SK-N-SH (cell line): ENCODE results near the gene VCP. TPM values are rescaled to one million over a fixed set of nuclear protein-coding genes. Genes with fewer than 3 reads are reported as not detected.

Experiments used
- CTCF ChIA-PET: fragments of 300-600, 350-600 bp; formaldehyde crosslinking; extraction: SDS; loops from one replicate; lab custom pipeline; 2021; lab: Yijun Ruan, JAX
- POLR2A ChIA-PET: fragments of 350-600 bp; sonication (Branson Sonifier 250); formaldehyde crosslinking; extraction: SDS; loops from one replicate; lab custom pipeline; 2020; ENCODE audit warnings: antibody characterized with exemption, inconsistent platforms; lab: Yijun Ruan, JAX
- DNase-seq: peaks from one replicate; pipeline ENCODE4 v3.0.0; 2012
- H2AFZ ChIP-seq: fragments of 200-600 bp; sonication (generic); 2 replicates; pipeline ENCODE4 v1.8.1; 2016; ENCODE audit warnings: antibody characterized with exemption, mild to moderate bottlenecking, low read depth
- H3F3A ChIP-seq: fragments of 200-600 bp; sonication (generic); replicated peaks from 2 replicates; pipeline ENCODE3; 2016; ENCODE audit warnings: antibody characterized with exemption, mild to moderate bottlenecking; ENCODE audit not compliant: insufficient read depth
- H3K27ac ChIP-seq, 2 experiments: fragments of 200-500 bp in 1 of 2; fragments of 200-600 bp in 1 of 2; sonication (Bioruptor generic) in 1 of 2; sonication (generic), shearing (Covaris generic) in 1 of 2; 2 replicates each; pipeline versions ENCODE4 v1.5.1 to v1.6.1; 2014 to 2016; ENCODE audit warnings: low read depth in 2 of 2, inconsistent platforms in 1 of 2, low read length in 1 of 2, mild to moderate bottlenecking in 1 of 2, mixed read lengths in 1 of 2
- H3K27me3 ChIP-seq: fragments of 200-600 bp; sonication (generic), shearing (Covaris generic); 2 replicates; pipeline ENCODE4 v1.6.1; 2016; ENCODE audit warnings: mixed run types; ENCODE audit not compliant: insufficient read depth
- H3K36me3 ChIP-seq, 2 experiments: fragments of 200-500 bp in 1 of 2; fragments of 200-600 bp in 1 of 2; sonication (Bioruptor generic) in 1 of 2; sonication (generic) in 1 of 2; replicated peaks in 1 of 2; 2 replicates each; pipeline versions ENCODE3 to v1.5.1; 2014 to 2016; ENCODE audit warnings: low read length in 1 of 2, mild to moderate bottlenecking in 1 of 2; ENCODE audit not compliant: insufficient read depth in 2 of 2, control insufficient read depth in 1 of 2
- H3K4me1 ChIP-seq, 2 experiments: fragments of 200-500 bp in 1 of 2; fragments of 200-600 bp in 1 of 2; sonication (Bioruptor generic) in 1 of 2; sonication (generic), shearing (Covaris generic) in 1 of 2; 2 replicates each; pipeline versions ENCODE4 v1.5.1 to v1.6.1; 2014 to 2016; ENCODE audit warnings: low read depth in 1 of 2, low read length in 1 of 2, mixed run types in 1 of 2; ENCODE audit not compliant: insufficient read depth in 2 of 2, control insufficient read depth in 1 of 2
- H3K4me2 ChIP-seq: fragments of 200-600 bp; sonication (generic), shearing (Covaris generic); 2 replicates; pipeline ENCODE4 v1.6.1; 2017; ENCODE audit warnings: mixed run types
- H3K4me3 ChIP-seq, 2 experiments: fragments of 200-500 bp in 1 of 2; fragments of 200-600 bp in 1 of 2; sonication (Bioruptor generic) in 1 of 2; sonication (generic), shearing (Covaris generic) in 1 of 2; 2 replicates each; pipeline versions ENCODE4 v1.5.1 to v1.8.1; 2014 to 2016; ENCODE audit warnings: low read depth in 2 of 2, inconsistent platforms in 1 of 2, low read length in 1 of 2, mild to moderate bottlenecking in 1 of 2, mixed read lengths in 1 of 2, moderate library complexity in 1 of 2
- H3K79me2 ChIP-seq: fragments of 200-600 bp; sonication (generic); 2 replicates; pipeline ENCODE4 v1.8.1; 2017; ENCODE audit warnings: mild to moderate bottlenecking; ENCODE audit not compliant: insufficient read depth
- H3K9ac ChIP-seq: fragments of 200-600 bp; sonication (generic); 2 replicates; pipeline ENCODE4 v1.6.1; 2017; ENCODE audit warnings: mixed run types
- H3K9me2 ChIP-seq: fragments of 200-600 bp; sonication (generic); 2 replicates; pipeline ENCODE4 v1.6.1; 2017; ENCODE audit warnings: mixed run types
- H3K9me3 ChIP-seq: fragments of 200-600 bp; sonication (generic); 2 replicates; pipeline ENCODE4 v1.6.1; 2017; ENCODE audit warnings: mixed run types, mild to moderate bottlenecking, moderate library complexity
- H4K20me1 ChIP-seq: fragments of 200-600 bp; sonication (generic); 2 replicates; pipeline ENCODE4 v1.6.1; 2017; ENCODE audit warnings: mild to moderate bottlenecking, mixed run types; ENCODE audit not compliant: insufficient read depth
- CTCF ChIP-seq: fragments of 200-600 bp; sonication (generic); IDR thresholded peaks from 2 replicates; pipeline ENCODE4 v1.6.1; 2017; ENCODE audit warnings: antibody characterized with exemption, mild to moderate bottlenecking, moderate library complexity
- EP300 ChIP-seq, 2 experiments: IDR thresholded peaks; 2 replicates each; pipeline versions ENCODE4 v1.4.0 to v1.6.1; 2012; ENCODE audit warnings: borderline replicate concordance in 1 of 2, low read depth in 1 of 2, low read length in 1 of 2
- FOSL2 ChIP-seq: IDR thresholded peaks from 2 replicates; pipeline ENCODE4 v1.4.0; 2012; ENCODE audit warnings: low read depth, mild to moderate bottlenecking, moderate library complexity, borderline replicate concordance
- GABPA ChIP-seq: IDR thresholded peaks from 2 replicates; pipeline ENCODE4 v1.4.0; 2012; ENCODE audit warnings: low read depth, mild to moderate bottlenecking
- MXI1 ChIP-seq: IDR thresholded peaks from 2 replicates; pipeline ENCODE4 v1.6.1; 2012; ENCODE audit warnings: mild to moderate bottlenecking, low read depth, low read length, improper control_type of control experiment
- POLR2AphosphoS5 ChIP-seq: IDR thresholded peaks from 2 replicates; pipeline ENCODE4 v1.6.1; 2012; ENCODE audit warnings: low read depth, low read length
- SMC3 ChIP-seq: IDR thresholded peaks from 2 replicates; pipeline ENCODE4 v1.6.1; 2012; ENCODE audit warnings: low read depth, low read length, improper control_type of control experiment
- WGBS: methylation state at CpG from one replicate; pipeline ENCODE4 v1.1.6; 2017; ENCODE audit warnings: low lambda C conversion rate; 5-methylcytosine and 5-hydroxymethylcytosine counted together
- polyA plus RNA-seq, 3 experiments: library from polyadenylated mRNA; depleted of rRNA; stranded (reverse); fragments of >200 nt; gene quantifications; 2 replicates each; pipeline ENCODE4 v1.2.3, GENCODE V29; 2012

VCP gene
- polyA plus RNA-seq, 1 of the 3 experiments (the other 2 are of a cell fraction), result 238 TPM

- peak; percentile 62 for DNase-seq
Measured at GRCh38 chr9:35114113-35114839, 41.9 kb upstream of the VCP start.

GRCh38 chr9:35112257-35113020 is 40.0 kb upstream of the VCP start:
- peak overlapping the region; percentile 60 for H3K9ac ChIP-seq
- peaks cover 42% of the 10 kb centered on the region for H3F3A ChIP-seq
- H3K4me1 ChIP-seq, result peaks cover 35 to 45% of the 10 kb centered on the region in 2 experiments
- H3K79me2 ChIP-seq, result peaks cover 63% of the 10 kb centered on the region
- TF ChIP-seq POLR2AphosphoS5, result no peak
- TF ChIP-seq MXI1, result no peak
- TF ChIP-seq GABPA, result no peak
- no peak for TF ChIP-seq CTCF
- no peak for TF ChIP-seq EP300 (IDR thresholded peaks at IDR 0.05; ENCODE audit: borderline replicate concordance in 1 of 2, low read depth in 1 of 2, low read length in 1 of 2)
- TF ChIP-seq FOSL2, result peak; percentile 42; the same call in 1 of the 2 replicates
- peak overlapping the region; percentile 78 for H3K4me2 ChIP-seq
- 84% methylated on average over 3 of the region's 3 CpGs for WGBS
- ChIA-PET CTCF (interaction anchor here (0.9 to 2.8 kb wide), 5 partner anchors 16 to 227 kb away, joined by 3 to 15 read pairs (median 3); partner anchors contain the start of gene PIGO), POLR2A (interaction anchor here (1.0 to 2.0 kb wide), 3 partner anchors 9 to 377 kb away, joined by 4 to 14 read pairs (median 11); partner anchors contain the start of genes RUSC2, STOML2 and VCP)
- peaks cover 11 to 17% of the 10 kb centered on the region in 2 experiments for H3K36me3 ChIP-seq
- H3K27me3 ChIP-seq, result no peaks in the 10 kb centered on the region
- peaks cover 19% of the 10 kb centered on the region; the same call in 1 of the 2 replicates for H4K20me1 ChIP-seq
- no peak for DNase-seq
- H3K27ac ChIP-seq, result peak overlapping the region; percentile 75 to 97
- H3K4me3 ChIP-seq, result peak overlapping the region; percentile 34 to 62; a peak in 3 of 4 replicates
- no peaks in the 10 kb centered on the region for H3K9me3 ChIP-seq
- no peak overlapping the region for H2AFZ ChIP-seq
- H3K9me2 ChIP-seq, result no peaks in the 10 kb centered on the region

More at GRCh38 chr9:35114113-35114839, 41.9 kb upstream of the VCP start:
- H3K79me2 ChIP-seq, result peaks cover 49% of the 10 kb centered on the region
- 0% methylated on average over 4 of the region's 5 CpGs for WGBS
- peaks cover 35 to 45% of the 10 kb centered on the region in 2 experiments for H3K4me1 ChIP-seq
- ChIA-PET POLR2A (interaction anchor here (1.0 to 3.2 kb wide), 4 partner anchors 11 to 48 kb away, joined by 3 to 35 read pairs (median 7); partner anchors contain the start of genes FANCG, STOML2 and UNC13B), CTCF (interaction anchor here (0.8 to 3.5 kb wide), 12 partner anchors 7 to 550 kb away, joined by 3 to 55 read pairs (median 4); partner anchors contain the start of genes ARHGEF39 and PIGO)
- H3K4me3 ChIP-seq, result peak overlapping the region; percentile 76 to 85
- H3K9me2 ChIP-seq, result no peaks in the 10 kb centered on the region
- H2AFZ ChIP-seq, result peak overlapping the region; percentile 58; the same call in 1 of the 2 replicates
- TF ChIP-seq POLR2AphosphoS5 (peak; percentile 54; the same call in 1 of the 2 replicates), SMC3 (no peak)
- H3F3A ChIP-seq, result peaks cover 42% of the 10 kb centered on the region
- H3K4me2 ChIP-seq, result peak overlapping the region; percentile 99
- H3K27ac ChIP-seq, result peak overlapping the region; percentile 97 to 98
- peak overlapping the region; percentile 93 for H3K9ac ChIP-seq
- H3K36me3 ChIP-seq, result peaks cover 3 to 5% of the 10 kb centered on the region in 2 experiments
- H3K9me3 ChIP-seq, result no peaks in the 10 kb centered on the region
- H4K20me1 ChIP-seq, result peaks cover 11% of the 10 kb centered on the region; the same call in 1 of the 2 replicates
- no peaks in the 10 kb centered on the region for H3K27me3 ChIP-seq
